Memory B cell (primary cell): Measurements from ENCODE around the gene ADA.

Experiments used
- ATAC-seq: fragments of 150-1000 bp; cut with Tn5 transposase; 2 replicates; pipeline ENCODE4 v1.10.0; 2021; ENCODE audit warnings: low read depth, mild to moderate bottlenecking, moderate library complexity
- DNase-seq, 2 donors: peaks; one replicate each; pipeline ENCODE4 v3.0.0; 2022; ENCODE audit warnings: low spot score in 2 of 2
- H3K27ac Mint-ChIP-seq: one replicate; pipeline ENCODE4 v1.8.0; 2022; ENCODE audit warnings: mild to moderate bottlenecking, moderate library complexity, mixed read lengths
- H3K27me3 Mint-ChIP-seq: one replicate; pipeline ENCODE4 v1.8.0; 2022; ENCODE audit warnings: mixed read lengths
- H3K36me3 Mint-ChIP-seq: one replicate; pipeline ENCODE4 v1.8.0; 2022; ENCODE audit warnings: mild to moderate bottlenecking, mixed read lengths
- H3K4me1 Mint-ChIP-seq: one replicate; pipeline ENCODE4 v1.8.0; 2022; ENCODE audit warnings: mixed read lengths
- H3K4me3 Mint-ChIP-seq: one replicate; pipeline ENCODE4 v1.8.0; 2022; ENCODE audit warnings: mild to moderate bottlenecking, moderate library complexity, mixed read lengths
- H3K9me3 Mint-ChIP-seq: one replicate; pipeline ENCODE4 v1.8.0; 2022; ENCODE audit warnings: mixed read lengths

Gene ADA

GRCh38 chr20:44572551-44573500 lies 78.7 kb downstream of the ADA start:
- H3K4me3 Mint-ChIP-seq, result no peak overlapping the region
- peaks cover 12% of the 10 kb centered on the region for H3K4me1 Mint-ChIP-seq
- DNase-seq (no peak), ATAC-seq (no peak)
- H3K9me3 Mint-ChIP-seq, result no peaks in the 10 kb centered on the region
- no peak overlapping the region for H3K27ac Mint-ChIP-seq
- no peaks in the 10 kb centered on the region for H3K27me3 Mint-ChIP-seq
- H3K36me3 Mint-ChIP-seq, result no peaks in the 10 kb centered on the region

GRCh38 chr20:44571362-44571988 lies 80.0 kb downstream of the ADA start:
- no peak overlapping the region for H3K27ac Mint-ChIP-seq
- DNase-seq (no peak), ATAC-seq (no peak)
- peaks cover 8% of the 10 kb centered on the region for H3K4me1 Mint-ChIP-seq
- no peaks in the 10 kb centered on the region for H3K36me3 Mint-ChIP-seq
- H3K9me3 Mint-ChIP-seq, result no peaks in the 10 kb centered on the region
- no peaks in the 10 kb centered on the region for H3K27me3 Mint-ChIP-seq
- H3K4me3 Mint-ChIP-seq, result no peak overlapping the region

DNA sequence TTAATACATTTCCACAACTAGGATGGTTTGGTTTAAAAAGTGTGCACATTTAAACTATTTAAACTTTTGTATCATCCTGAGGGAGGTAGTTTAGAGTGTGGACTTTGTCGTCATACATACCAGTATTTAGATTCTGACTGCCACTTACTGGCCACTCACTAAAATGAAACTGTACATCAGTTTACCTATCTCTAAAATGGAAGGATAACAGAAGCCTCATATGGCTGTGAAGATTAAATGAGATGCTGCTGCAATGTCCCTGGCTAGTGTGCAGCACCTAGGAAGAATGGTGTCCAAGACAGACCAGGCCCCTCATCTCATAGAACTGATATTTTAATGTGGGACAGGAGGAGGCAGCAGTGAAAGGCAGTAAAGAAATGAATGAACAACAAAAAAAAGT lies 81.1 kb downstream of the ADA start:
- H3K27ac Mint-ChIP-seq, result no peak overlapping the region
- H3K4me3 Mint-ChIP-seq, result no peak overlapping the region
- DNase-seq (no peak), ATAC-seq (no peak)
- H3K4me1 Mint-ChIP-seq, result no peaks in the 10 kb centered on the region
- no peaks in the 10 kb centered on the region for H3K36me3 Mint-ChIP-seq
- no peaks in the 10 kb centered on the region for H3K27me3 Mint-ChIP-seq
- no peaks in the 10 kb centered on the region for H3K9me3 Mint-ChIP-seq
